ENCODE measurements around the gene AP1S2. TPM values are rescaled to one million over a fixed set of nuclear protein-coding genes. Genes with fewer than 3 reads are reported as not detected.
"Not testable (repeated sequence)": the region's sequence is repeated elsewhere in the genome, so short reads cannot be mapped to it uniquely, and the experiment has no call there.

AP1S2 gene
- 10.8 and 15.5 TPM in 2 replicates for total RNA-seq (2014; rRNA removed; shearing (Covaris generic); ENCODE audit: low replicate concordance)

- no peaks in the 10 kb centered on the region for H3K9me3 ChIP-seq
Observed at GRCh38 chrX:15854712-15855567, at the start of gene AP1S2. AP1S2 (minus strand) TSS chrX:15854813; CDS start chrX:15852524, 2,289 bp downstream.

GRCh38 chrX:15903186-15903681 is 48.6 kb upstream of the AP1S2 start:
- H3K36me3 ChIP-seq: no peaks in the 10 kb centered on the region
- no peak overlapping the region for H3K4me3 ChIP-seq
- no peak for DNase-seq
- H3K27me3 ChIP-seq: no peaks in the 10 kb centered on the region
- no peaks in the 10 kb centered on the region for H3K9me3 ChIP-seq

More at GRCh38 chrX:15854712-15855567, at the start of gene AP1S2:
- Histone ChIP-seq H3K27me3 (no peaks in the 10 kb centered on the region), H3K36me3 (no peaks in the 10 kb centered on the region), H3K4me3 (peak within 1 kb of the TSS; percentile 56)
- peak; percentile 91 for DNase-seq

- no peaks in the 10 kb centered on the region for H3K9me3 ChIP-seq
- no peaks in the 10 kb centered on the region for H3K27me3 ChIP-seq
- H3K4me3 ChIP-seq: no peak overlapping the region
- DNase-seq: no peak
- no peaks in the 10 kb centered on the region for H3K36me3 ChIP-seq
Observed at GRCh38 chrX:15895334-15895733, 40.7 kb upstream of the AP1S2 start.

- Histone ChIP-seq H3K9me3 (no peaks in the 10 kb centered on the region), H3K27me3 (no peaks in the 10 kb centered on the region), H3K4me3 (no peak overlapping the region), H3K36me3 (no peaks in the 10 kb centered on the region)
- DNase-seq: no peak
Observed at GRCh38 chrX:15894724-15895123, 40.1 kb upstream of the AP1S2 start.

GRCh38 chrX:15890463-15890862 is 35.9 kb upstream of the AP1S2 start:
- no peaks in the 10 kb centered on the region for H3K27me3 ChIP-seq
- H3K4me3 ChIP-seq: no peak overlapping the region
- DNase-seq: no peak
- H3K36me3 ChIP-seq: no peaks in the 10 kb centered on the region
- H3K9me3 ChIP-seq: no peaks in the 10 kb centered on the region

GRCh38 chrX:15888062-15888461 is 33.4 kb upstream of the AP1S2 start:
- no peaks in the 10 kb centered on the region for H3K9me3 ChIP-seq
- no peak overlapping the region for H3K4me3 ChIP-seq
- H3K36me3 ChIP-seq: no peaks in the 10 kb centered on the region
- no peak for DNase-seq
- H3K27me3 ChIP-seq: no peaks in the 10 kb centered on the region

GRCh38 chrX:15883540-15883863 is 28.9 kb upstream of the AP1S2 start:
- no peaks in the 10 kb centered on the region for H3K36me3 ChIP-seq
- H3K27me3 ChIP-seq: no peaks in the 10 kb centered on the region
- no peaks in the 10 kb centered on the region for H3K9me3 ChIP-seq
- H3K4me3 ChIP-seq: no peak overlapping the region
- no peak for DNase-seq

GRCh38 chrX:15882704-15883539 is 28.3 kb upstream of the AP1S2 start:
- H3K4me3 ChIP-seq: no peak overlapping the region
- no peaks in the 10 kb centered on the region for H3K27me3 ChIP-seq
- H3K36me3 ChIP-seq: no peaks in the 10 kb centered on the region
- DNase-seq: peak; percentile 4
- no peaks in the 10 kb centered on the region for H3K9me3 ChIP-seq

- DNase-seq: no peak
- no peak overlapping the region for H3K4me3 ChIP-seq
- H3K9me3 ChIP-seq: no peaks in the 10 kb centered on the region
- H3K36me3 ChIP-seq: no peaks in the 10 kb centered on the region
- H3K27me3 ChIP-seq: no peaks in the 10 kb centered on the region
Observed at GRCh38 chrX:15881381-15881897, 26.8 kb upstream of the AP1S2 start.

- H3K9me3 ChIP-seq, H3K4me3 ChIP-seq, DNase-seq, H3K27me3 ChIP-seq, H3K36me3 ChIP-seq: not testable (repeated sequence)
Observed at GRCh38 chrX:15877914-15878313, 23.3 kb upstream of the AP1S2 start.

GRCh38 chrX:15877380-15877779 is 22.8 kb upstream of the AP1S2 start:
- no peak overlapping the region for H3K4me3 ChIP-seq
- H3K36me3 ChIP-seq: no peaks in the 10 kb centered on the region
- H3K9me3 ChIP-seq: no peaks in the 10 kb centered on the region
- peak; percentile 43 for DNase-seq
- no peaks in the 10 kb centered on the region for H3K27me3 ChIP-seq

GRCh38 chrX:15874672-15875071 is 20.1 kb upstream of the AP1S2 start:
- Histone ChIP-seq H3K4me3 (no peak overlapping the region), H3K27me3 (no peaks in the 10 kb centered on the region), H3K36me3 (no peaks in the 10 kb centered on the region), H3K9me3 (no peaks in the 10 kb centered on the region)
- DNase-seq: no peak

GRCh38 chrX:15873566-15873965 is 19.0 kb upstream of the AP1S2 start:
- no peak for DNase-seq
- H3K36me3 ChIP-seq: no peaks in the 10 kb centered on the region
- H3K4me3 ChIP-seq: no peak overlapping the region
- no peaks in the 10 kb centered on the region for H3K27me3 ChIP-seq
- no peaks in the 10 kb centered on the region for H3K9me3 ChIP-seq

- Histone ChIP-seq H3K36me3 (no peaks in the 10 kb centered on the region), H3K4me3 (no peak overlapping the region), H3K9me3 (no peaks in the 10 kb centered on the region), H3K27me3 (no peaks in the 10 kb centered on the region)
- DNase-seq: no peak
Observed at GRCh38 chrX:15870310-15870709, 15.7 kb upstream of the AP1S2 start.

- no peak overlapping the region for H3K4me3 ChIP-seq
- no peaks in the 10 kb centered on the region for H3K9me3 ChIP-seq
- no peak for DNase-seq
- no peaks in the 10 kb centered on the region for H3K27me3 ChIP-seq
- H3K36me3 ChIP-seq: no peaks in the 10 kb centered on the region
Observed at GRCh38 chrX:15869695-15870094, 15.1 kb upstream of the AP1S2 start.

GRCh38 chrX:15866147-15866546 is 11.5 kb upstream of the AP1S2 start:
- no peaks in the 10 kb centered on the region for H3K27me3 ChIP-seq
- H3K4me3 ChIP-seq: no peak overlapping the region
- no peaks in the 10 kb centered on the region for H3K9me3 ChIP-seq
- H3K36me3 ChIP-seq: no peaks in the 10 kb centered on the region
- DNase-seq: no peak

- Histone ChIP-seq H3K27me3 (no peaks in the 10 kb centered on the region), H3K36me3 (no peaks in the 10 kb centered on the region), H3K4me3 (no peak overlapping the region), H3K9me3 (no peaks in the 10 kb centered on the region)
- DNase-seq: no peak
Observed at GRCh38 chrX:15864629-15865028, 10.0 kb upstream of the AP1S2 start.

All from MG63 (cell line).